ENCODE data around the gene ANO4. TPM values are rescaled to one million over a fixed set of nuclear protein-coding genes. Genes with fewer than 3 reads are reported as not detected.

Gene ANO4
- total RNA-seq, 3 donors from 2014 or later (not counting 1 experiment from before 2014, with no cell fraction given) = not detected

GRCh38 chr12:101044512-101045059, 250.0 kb downstream of the ANO4 start:
- no peak for TF ChIP-seq CTCF (IDR thresholded peaks at IDR 0.05)
- H3K9me3 ChIP-seq (ENCODE audit: control insufficient read depth, insufficient read depth, low read length) = no peaks in the 10 kb centered on the region
- H3K4me3 Mint-ChIP-seq = no peak overlapping the region
- no peaks in the 10 kb centered on the region for H3K36me3 Mint-ChIP-seq
- H3K4me3 ChIP-seq (ENCODE audit: low read length) = no peak overlapping the region
- 84% methylated on average over 2 of the region's 2 CpGs for WGBS (ENCODE audit: insufficient coverage)
- no peaks in the 10 kb centered on the region for H3K4me1 Mint-ChIP-seq
- no peaks in the 10 kb centered on the region for H3K4me1 ChIP-seq (ENCODE audit: control insufficient read depth, insufficient read depth, low read length)
- H3K27ac Mint-ChIP-seq = no peak overlapping the region
- no peak for DNase-seq
- H3K36me3 ChIP-seq (ENCODE audit: control insufficient read depth, insufficient read depth, low read length) = no peaks in the 10 kb centered on the region
- peaks cover 0 to 3% of the 10 kb centered on the region in 2 donors for H3K9me3 Mint-ChIP-seq
- no peak for ATAC-seq
- H3K27me3 ChIP-seq (ENCODE audit: control insufficient read depth, insufficient read depth, low read length) = no peaks in the 10 kb centered on the region
- H3K27ac ChIP-seq (ENCODE audit: low read length) = no peak overlapping the region
- H3K27me3 Mint-ChIP-seq (ENCODE audit: low read depth in 2 of 2) = no peaks in the 10 kb centered on the region
- intact Hi-C loops (cut with micrococcal nuclease) = no loop called here

GRCh38 chr12:101045486-101046464, 251.2 kb downstream of the ANO4 start:
- WGBS (ENCODE audit: insufficient coverage) = 85% methylated on average over 7 of the region's 7 CpGs
- H3K9me3 Mint-ChIP-seq = peaks cover 0 to 3% of the 10 kb centered on the region in 2 donors
- Histone ChIP-seq H3K4me3 (ENCODE audit: low read length) (no peak overlapping the region), H3K36me3 (ENCODE audit: control insufficient read depth, insufficient read depth, low read length) (no peaks in the 10 kb centered on the region), H3K27ac (ENCODE audit: low read length) (no peak overlapping the region), H3K27me3 (ENCODE audit: control insufficient read depth, insufficient read depth, low read length) (no peaks in the 10 kb centered on the region), H3K9me3 (ENCODE audit: control insufficient read depth, insufficient read depth, low read length) (no peaks in the 10 kb centered on the region), H3K4me1 (ENCODE audit: control insufficient read depth, insufficient read depth, low read length) (no peaks in the 10 kb centered on the region)
- H3K27me3 Mint-ChIP-seq (ENCODE audit: low read depth in 2 of 2) = no peaks in the 10 kb centered on the region
- no peak for TF ChIP-seq CTCF (IDR thresholded peaks at IDR 0.05)
- intact Hi-C loops (cut with micrococcal nuclease) = no loop called here
- H3K4me3 Mint-ChIP-seq = no peak overlapping the region
- DNase-seq (no peak), ATAC-seq (no peak)
- no peaks in the 10 kb centered on the region for H3K4me1 Mint-ChIP-seq
- no peak overlapping the region for H3K27ac Mint-ChIP-seq
- H3K36me3 Mint-ChIP-seq = no peaks in the 10 kb centered on the region

GRCh38 chr12:101047652-101048051, 253.1 kb downstream of the ANO4 start:
- DNase-seq = no peak
- intact Hi-C loops (cut with micrococcal nuclease) = no loop called here
- no peaks in the 10 kb centered on the region for H3K9me3 ChIP-seq (ENCODE audit: control insufficient read depth, insufficient read depth, low read length)
- H3K9me3 Mint-ChIP-seq = peaks cover 0 to 3% of the 10 kb centered on the region in 2 donors
- no peak overlapping the region for H3K27ac ChIP-seq (ENCODE audit: low read length)
- H3K27me3 Mint-ChIP-seq (ENCODE audit: low read depth in 2 of 2) = no peaks in the 10 kb centered on the region
- no peaks in the 10 kb centered on the region for H3K36me3 ChIP-seq (ENCODE audit: control insufficient read depth, insufficient read depth, low read length)
- H3K4me3 Mint-ChIP-seq = no peak overlapping the region
- no peaks in the 10 kb centered on the region for H3K4me1 Mint-ChIP-seq
- no peak overlapping the region for H3K4me3 ChIP-seq (ENCODE audit: low read length)
- TF ChIP-seq CTCF (IDR thresholded peaks at IDR 0.05) = no peak
- H3K27me3 ChIP-seq (ENCODE audit: control insufficient read depth, insufficient read depth, low read length) = no peaks in the 10 kb centered on the region
- no peaks in the 10 kb centered on the region for H3K4me1 ChIP-seq (ENCODE audit: control insufficient read depth, insufficient read depth, low read length)
- no peak overlapping the region for H3K27ac Mint-ChIP-seq
- no peaks in the 10 kb centered on the region for H3K36me3 Mint-ChIP-seq
- ATAC-seq = no peak
- no CpG with 5 or more reads among the region's 1 CpG for WGBS (ENCODE audit: insufficient coverage)

Data from natural killer cell (primary cell).